SK-MEL-5 (cell line): ENCODE measurements around the gene MTIF2. TPM values are rescaled to one million over a fixed set of nuclear protein-coding genes. Genes with fewer than 3 reads are reported as not detected.
A peak's percentile ranks its signal among the peaks of the same experiment; 100 is the strongest.
"Not testable (repeated sequence)": the region's sequence is repeated elsewhere in the genome, so short reads cannot be mapped to it uniquely, and the experiment has no call there.

Source experiments
- DNase-seq: peaks from one replicate; pipeline ENCODE4 v3.0.0-alpha.2; 2016; ENCODE audit warnings: low read depth, low spot score
- in situ Hi-C: cut with HindIII; loops from 2 replicates; pipeline ENCODE4 v1.10.0; 2016; ENCODE audit warnings: low sequenced_read_pairs, high pct_unique_total_duplicates, low pct_unique_long_range_greater_than_20kb
- total RNA-seq: library from RNA; depleted of rRNA; stranded (reverse); fragments of >200 nt; shearing (Covaris generic); gene quantifications from 2 replicates; pipeline ENCODE4 v1.2.3, GENCODE V29; 2014

Gene MTIF2
- total RNA-seq, 1 experiment from 2014 or later, result 109 TPM

DNA sequence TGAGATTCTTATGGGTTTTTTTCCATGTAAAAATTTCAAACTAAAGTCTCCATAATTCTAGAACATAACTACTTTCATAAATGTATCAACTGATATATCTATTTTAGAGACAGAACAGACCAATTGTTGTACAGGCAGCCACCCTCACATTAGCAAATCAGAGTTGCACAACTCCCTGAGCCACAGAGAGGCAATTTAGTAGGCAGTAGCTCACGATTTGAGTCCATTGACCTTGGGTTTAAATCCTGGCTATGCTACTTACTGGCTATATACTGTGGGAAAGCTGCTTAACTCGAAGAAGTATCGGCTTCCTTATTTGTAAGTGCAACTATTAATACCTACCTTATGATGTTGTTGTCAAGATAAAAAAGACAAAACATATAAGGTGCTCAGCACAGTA, 16.2 kb downstream of the MTIF2 start:
- in situ Hi-C loops, result no loop called here
- DNase-seq, result no peak

DNA sequence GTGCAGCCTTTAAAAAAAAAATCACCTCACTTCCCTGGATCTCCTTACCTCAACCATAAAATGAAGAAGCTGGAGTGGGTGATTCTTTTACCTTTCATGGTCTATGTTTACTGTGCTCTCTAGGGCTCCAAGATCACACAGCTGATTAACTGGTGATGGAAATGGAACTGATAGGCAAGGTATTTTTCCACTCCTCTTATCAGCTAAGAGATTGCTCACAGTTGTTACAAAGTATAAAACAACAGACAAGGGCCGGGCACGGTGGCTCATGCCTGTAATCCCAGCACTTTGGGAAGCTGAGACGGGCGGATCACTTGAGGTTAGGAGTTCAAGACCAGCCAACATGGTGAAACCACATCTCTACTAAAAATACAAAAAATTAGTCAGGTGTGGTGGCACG, 22.0 kb downstream of the MTIF2 start:
- in situ Hi-C loops, result no loop called here
- no peak for DNase-seq

DNA sequence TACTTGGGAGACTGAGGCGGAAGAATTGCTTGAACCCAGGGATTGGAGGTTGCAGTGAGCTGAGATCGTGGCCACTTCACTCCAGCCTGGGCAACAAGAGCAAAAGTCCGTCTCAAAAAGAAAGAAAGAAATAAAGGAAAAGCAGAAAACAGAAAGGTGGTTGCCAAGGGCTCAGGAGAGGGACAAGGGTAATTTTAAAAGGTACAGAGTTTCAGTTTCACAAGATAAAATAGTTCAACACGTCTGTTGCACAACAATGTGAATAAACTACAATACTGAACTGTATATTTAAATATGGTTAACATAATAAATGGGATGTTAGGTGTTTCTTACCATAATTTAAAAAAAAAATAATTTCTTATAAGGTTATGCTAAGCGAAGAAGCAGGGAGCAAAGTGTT, 23.6 kb downstream of the MTIF2 start:
- in situ Hi-C loops, result no loop called here
- no peak for DNase-seq

DNA sequence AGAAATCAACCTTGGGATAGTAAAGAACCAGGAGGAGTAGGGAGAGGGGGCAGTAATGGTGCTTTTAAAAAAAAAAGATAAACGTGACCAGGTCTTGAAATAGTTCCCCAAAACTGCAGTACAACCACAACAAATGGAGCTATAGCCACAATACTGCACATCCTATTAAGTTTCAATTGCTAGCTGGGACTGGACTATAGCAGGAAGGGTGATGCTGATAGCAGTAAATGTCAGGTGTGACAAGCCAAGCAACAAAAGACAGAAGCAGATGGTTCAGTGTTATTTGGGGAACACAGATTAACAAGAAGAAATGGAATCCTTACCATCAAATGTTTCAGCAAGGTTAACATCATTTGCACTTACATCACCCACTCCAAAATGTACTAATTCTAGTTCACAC, 26.4 kb downstream of the MTIF2 start:
- no peak for DNase-seq
- in situ Hi-C loops, result no loop called here

DNA sequence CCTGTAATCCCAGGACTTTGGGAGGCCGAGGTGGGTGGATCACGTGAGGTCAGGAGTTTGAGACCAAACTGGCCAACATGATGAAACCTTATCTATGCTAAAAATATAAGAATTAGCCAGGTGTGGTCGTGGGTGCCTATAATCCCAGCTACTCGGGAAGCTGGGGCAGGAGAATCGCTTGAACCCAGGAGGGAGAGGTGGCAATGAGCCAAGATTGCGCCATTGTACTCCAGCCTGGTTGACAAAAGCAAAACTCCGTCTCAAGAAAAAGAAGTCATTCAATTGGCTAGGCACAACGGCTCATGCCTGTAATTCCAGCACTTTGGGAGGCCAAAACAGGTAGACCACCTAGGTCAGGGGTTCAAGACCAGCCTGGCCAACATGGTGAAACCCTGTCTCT, 27.4 kb downstream of the MTIF2 start:
- in situ Hi-C loops, DNase-seq: not testable (repeated sequence)

DNA sequence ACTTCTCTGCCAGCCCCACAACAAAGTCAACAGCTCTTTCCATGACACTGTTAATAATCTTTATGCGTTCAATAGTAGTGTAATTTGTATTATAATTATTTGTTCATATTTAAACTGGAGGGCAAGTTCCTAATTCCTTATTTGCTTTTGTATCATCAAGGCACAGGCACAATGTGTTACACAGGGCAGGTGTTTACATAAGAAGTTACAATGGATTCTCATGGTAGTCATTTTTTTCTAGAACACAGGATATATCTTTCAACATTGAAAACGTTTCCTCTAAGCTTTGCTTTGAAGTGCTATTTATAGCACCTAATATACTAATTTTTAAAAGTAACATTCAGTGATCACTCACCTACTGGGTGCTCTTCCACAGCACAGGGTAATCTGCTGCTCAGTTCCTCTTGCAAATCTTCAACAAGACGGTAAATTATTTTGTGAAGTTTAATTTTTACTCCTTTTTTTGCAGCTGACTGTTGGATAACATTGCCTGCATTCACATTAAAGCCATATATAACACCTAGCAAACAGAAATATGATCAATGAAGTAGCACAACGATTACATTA, 29.3 kb downstream of the MTIF2 start:
- in situ Hi-C loops, result no loop called here

DNA sequence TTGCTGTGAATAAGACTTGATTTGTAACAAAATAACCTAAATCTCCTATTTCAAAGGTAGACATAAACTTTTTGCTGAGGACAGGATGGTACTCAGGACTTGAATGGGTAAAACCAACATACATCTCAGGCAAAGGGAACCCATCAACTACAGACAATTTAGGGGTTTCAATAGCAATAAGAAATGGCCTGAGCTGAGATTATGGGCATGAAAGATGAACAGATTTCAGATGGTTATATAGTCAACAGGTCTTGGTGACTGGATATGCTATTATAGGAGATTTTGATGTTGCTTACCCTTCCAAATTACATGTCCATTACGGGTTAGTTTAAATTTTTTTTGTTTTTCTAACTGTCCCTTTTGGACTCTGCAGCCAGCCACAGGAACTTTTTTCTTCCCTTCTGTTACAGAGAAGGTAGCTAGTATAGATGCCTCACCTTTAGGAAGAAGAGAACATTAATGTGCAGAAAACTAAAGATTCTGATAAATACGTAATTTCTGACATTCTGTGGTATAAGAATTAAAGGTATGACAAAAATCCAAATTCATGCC, 32.0 kb downstream of the MTIF2 start:
- no peak for DNase-seq
- in situ Hi-C loops, result no loop called here

More for the DNA sequence above, 29.3 kb downstream of the MTIF2 start:
- DNase-seq, result no peak

DNA sequence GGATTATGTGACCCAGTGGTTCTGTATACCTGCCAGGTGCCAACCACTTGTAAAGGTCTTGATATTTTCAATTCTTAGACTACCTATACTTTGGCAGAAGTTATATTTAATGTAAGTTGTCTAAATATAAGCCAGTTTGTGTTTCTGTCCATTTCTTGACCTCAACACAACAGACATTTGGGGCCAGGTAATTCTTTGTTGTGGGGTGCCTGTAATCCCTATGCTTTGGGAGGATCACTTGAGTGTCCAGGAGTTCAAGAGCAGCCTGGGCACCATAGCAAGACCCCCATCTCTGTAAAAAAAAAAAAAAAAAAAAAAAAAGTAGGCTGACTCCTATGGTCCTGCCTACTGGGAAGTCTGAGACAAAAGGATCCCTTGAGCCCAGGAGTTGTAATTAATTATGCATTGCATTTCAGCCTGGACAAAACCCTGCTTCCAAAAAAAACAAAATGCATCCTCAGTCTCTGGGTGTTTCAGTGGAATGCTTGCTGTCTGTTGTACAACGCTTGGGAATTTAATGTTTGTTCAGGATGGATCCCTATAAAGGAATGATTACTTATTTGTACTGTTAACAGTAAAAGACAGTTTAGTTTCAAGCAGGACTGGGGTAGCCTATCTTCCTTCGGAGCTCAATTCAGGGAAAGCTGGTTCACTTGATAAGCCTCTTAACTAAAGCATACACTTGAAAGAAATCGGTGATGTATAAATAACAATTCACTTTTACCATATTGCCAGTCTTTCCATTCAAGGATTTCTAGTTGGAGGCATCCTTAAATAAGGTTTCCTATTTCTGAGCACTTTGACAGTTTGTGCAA, 33.1 kb downstream of the MTIF2 start:
- in situ Hi-C loops, result no loop called here

DNA sequence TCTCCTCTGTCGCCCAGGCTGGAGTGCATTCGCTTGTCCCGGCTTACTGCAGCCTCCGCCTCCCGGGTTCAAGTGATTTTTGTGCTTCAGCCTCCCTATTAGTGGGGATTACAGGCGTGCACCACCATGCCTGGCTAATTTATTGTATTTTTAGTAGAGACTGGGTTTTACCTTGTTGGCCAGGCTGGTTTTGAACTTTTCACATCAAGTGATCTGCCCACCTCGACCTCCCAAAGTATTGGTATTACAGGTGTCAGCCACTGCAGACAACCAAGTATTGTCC, 35.4 kb downstream of the MTIF2 start:
- no peak for DNase-seq
- in situ Hi-C loops, result no loop called here

More for the DNA sequence above, 33.1 kb downstream of the MTIF2 start:
- DNase-seq, result no peak

DNA sequence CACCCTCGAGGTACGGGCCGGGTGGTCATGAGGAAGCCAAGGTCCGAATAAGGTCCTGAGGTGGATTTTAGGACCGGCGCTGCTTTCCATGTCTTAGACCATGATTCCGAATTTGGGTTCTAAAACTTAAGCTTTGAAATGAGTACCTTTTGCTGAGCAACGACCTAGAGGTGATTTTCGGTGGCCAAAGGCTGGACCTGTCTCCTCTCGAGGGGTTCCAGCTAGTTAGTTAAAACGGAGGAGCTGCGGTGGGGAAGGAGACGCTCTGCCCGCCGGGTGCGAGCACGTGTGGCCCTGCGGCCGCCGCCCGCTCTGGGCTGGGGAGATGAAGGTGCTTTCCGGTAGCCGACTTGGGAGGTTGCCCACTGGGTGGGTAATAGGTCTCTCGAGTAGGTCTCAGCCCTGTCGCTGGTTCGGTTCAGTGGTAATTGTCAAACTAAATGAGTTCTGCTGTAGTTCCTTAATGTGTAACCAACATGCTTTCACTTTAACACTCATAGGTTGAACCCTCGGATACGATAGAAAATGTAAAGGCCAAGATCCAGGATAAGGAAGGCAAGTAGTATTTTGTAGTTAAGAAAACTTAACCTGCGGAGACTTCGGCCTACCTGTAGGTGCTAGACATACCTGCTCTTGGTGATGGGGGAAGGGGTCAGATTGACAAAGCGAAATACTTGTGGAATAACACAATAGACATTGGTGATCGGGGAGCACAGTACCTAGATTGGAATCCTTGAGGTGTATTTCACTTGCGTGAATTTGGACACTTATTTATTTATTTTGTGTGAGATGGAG, 36.0 kb downstream of the MTIF2 start:
- in situ Hi-C loops, result no loop called here
- peak; percentile 20 for DNase-seq

DNA sequence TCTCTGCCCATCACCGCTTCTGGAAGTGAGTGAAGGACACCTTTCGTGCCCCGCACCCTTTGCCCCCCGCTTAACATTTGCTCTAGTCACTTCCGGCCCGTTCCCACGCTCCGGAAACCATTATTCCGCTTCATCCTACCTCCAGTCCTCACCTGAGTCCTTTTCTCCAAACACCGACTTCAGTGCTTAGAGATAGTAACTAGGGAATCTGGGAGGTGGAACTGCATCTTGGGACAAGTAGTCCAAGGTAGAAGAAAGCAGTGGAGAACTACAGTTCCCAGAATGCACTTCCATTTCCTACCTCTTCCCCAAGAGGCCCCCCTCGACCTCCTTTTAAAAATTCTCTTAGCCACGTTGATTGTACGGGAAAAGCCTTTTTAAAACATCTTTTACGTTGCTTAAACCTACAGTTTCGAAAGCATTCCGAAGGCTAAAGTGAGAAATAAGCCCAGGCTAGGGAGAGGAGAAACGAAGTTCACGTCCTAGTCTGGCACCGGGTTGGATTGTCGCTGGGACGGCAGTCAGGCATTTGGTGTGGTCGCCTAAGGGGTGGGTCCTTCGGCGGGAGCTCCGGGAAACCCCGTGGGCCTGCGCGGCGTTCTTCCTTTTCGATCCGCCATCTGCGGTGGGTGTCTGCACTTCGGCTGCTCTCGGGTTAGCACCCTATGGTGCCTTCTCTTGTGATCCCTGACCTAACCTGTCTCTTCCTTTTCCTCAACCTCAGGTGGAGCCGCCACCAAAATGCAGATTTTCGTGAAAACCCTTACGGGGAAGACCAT, 36.8 kb downstream of the MTIF2 start, which contains the start of the genes CLHC1 and RPS27A:
Gene CLHC1, minus strand, starts transcription at position 210 of the 779 bp plus-strand sequence. CDS start 9,882 bp downstream, outside the sequence.
Gene RPS27A, plus strand, starts transcription at position 605 of the 779 bp plus-strand sequence. Its CDS starts 137 bp downstream, at position 742.
- DNase-seq, result peak; percentile 97
- in situ Hi-C loops, result no loop called here

DNA sequence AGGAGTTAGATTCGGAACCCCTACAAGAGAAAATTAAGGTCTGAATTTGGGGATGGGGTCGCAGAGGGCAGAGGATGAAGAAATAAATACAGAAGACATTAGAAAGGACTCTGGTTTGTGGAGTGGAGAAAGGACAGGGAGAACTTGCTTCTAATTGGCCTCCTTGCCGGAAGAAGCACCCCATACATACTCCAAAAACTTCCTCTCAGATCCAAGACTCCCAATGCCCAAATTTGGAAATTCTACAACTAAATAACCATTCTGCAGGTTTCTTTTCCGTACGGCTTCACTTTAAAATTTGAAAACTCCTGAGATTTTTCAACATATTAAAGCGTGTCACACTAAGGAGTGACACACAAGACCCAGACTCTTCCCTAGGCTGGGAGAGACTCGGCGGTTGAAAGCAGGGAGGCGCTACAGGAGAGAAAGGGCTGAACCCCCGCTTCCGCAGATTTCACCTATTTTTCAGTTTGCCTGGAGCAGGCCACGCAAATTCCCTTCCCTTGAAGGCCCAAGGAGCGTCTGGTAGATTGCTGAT, 37.4 kb downstream of the MTIF2 start:
- peak; percentile 31 for DNase-seq
- in situ Hi-C loops, result no loop called here

DNA sequence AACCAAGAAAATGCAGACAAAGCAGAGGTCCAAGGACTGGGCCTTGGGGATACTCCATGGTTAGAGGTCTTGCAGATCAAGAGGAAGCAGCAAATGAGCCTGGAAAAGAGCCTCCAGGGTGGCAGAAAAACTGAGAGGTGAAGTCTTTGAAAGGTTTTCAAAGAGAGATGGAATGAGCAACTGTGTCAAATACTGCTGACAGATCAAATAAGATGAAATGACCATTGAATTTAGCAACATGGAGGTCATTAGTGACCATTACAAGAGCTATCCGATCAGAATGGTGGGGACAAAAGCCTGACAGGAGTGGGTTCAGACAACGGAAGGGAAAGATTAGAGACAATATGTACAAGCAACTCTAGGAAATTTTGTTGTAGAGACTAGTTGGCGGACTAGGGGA, 38.5 kb downstream of the MTIF2 start:
- in situ Hi-C loops, result no loop called here
- no peak for DNase-seq

DNA sequence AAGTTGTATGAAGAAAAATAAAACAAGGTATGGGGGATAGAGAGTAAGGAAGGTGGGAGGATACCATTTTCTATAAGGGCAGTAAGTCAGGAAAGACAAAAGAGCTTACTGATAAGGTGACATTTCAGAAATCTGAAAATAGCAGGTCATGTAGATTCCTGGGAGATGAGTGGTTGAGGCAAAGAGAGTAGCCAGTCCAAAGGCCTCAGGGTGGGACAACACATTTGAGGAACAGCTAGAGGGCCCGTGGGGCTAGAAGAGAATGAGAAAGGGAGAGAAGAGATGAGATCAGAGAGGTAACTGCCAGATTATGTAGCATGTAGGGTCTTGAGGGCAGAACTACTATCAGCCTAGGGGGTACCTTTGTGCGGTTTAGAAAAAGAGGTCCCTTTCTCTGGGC, 39.8 kb downstream of the MTIF2 start:
- in situ Hi-C loops, result no loop called here
- DNase-seq, result peak; percentile 48

DNA sequence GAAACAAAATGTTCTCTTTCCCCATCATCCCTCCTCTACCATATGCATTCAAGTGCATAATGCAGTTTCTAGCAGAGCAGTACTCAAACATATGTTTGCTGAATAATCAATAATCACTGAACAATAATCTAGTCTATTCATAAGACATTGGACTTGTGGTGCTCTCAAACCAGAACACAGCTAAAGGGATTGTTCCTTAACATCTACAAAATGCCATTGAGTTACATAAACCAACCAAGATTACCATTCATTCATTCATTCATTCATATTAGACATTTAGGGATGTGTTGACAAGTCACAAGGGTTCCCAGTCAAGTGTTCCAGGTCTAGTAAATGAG, 40.8 kb downstream of the MTIF2 start:
- in situ Hi-C loops, result no loop called here
- peak; percentile 28 for DNase-seq

DNA sequence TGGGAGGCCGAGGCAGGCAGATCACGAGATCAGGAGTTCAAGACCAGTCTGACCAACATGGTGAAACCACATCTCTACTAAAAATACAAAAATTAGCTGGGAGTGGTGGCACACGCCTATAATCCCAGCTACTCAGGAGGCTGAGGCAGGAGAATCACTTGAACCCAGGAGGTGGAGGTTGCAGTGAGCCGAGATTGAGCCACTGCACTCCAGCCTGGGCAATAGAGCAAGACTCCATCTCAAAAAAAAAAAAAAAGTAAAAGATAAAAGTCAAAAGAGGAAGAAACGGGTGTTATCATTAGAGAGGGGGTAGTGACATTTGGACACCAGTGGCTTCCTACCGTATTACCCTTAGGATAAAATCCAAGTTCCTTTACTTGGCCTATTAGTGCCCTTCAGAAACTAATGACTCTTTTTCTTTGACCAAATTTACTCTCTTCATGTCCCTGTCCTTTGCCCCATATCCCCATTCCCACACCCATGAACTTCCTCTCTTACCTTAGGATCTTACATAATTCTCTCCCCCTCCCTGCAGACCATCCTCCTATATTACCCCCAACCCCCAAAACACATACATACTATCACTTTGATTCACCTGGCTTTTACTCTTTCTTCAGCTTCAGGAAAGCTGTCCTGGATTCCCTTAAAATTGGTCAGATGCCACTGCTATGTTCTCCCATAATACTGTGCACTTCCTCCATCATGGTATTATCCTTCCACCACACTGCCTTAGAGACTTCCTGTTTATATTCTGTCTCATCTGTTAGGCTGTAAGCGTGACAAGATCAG, 41.4 kb downstream of the MTIF2 start:
- in situ Hi-C loops, result not testable (repeated sequence)

More for the DNA sequence above, 41.4 kb downstream of the MTIF2 start:
- not testable (repeated sequence) for DNase-seq
